ENCODE data around the gene AXIN2.

Gene AXIN2

GRCh38 chr17:65559804-65560627, 1.4 kb downstream of the AXIN2 start:
- Histone ChIP-seq H3K36me3 (ENCODE audit: insufficient read depth) (no peaks in the 10 kb centered on the region), H3K79me2 (ENCODE audit: insufficient read depth, low read depth) (peaks cover 15% of the 10 kb centered on the region; the same call in 1 of the 2 replicates), H3K4me1 (ENCODE audit: low read depth, poor library complexity, severe bottlenecking) (peaks cover 20% of the 10 kb centered on the region), H4K20me1 (ENCODE audit: insufficient read depth) (no peaks in the 10 kb centered on the region), H3K27ac (no peak overlapping the region), H2AFZ (ENCODE audit: low read depth) (peak overlapping the region; percentile 91), H3K4me3 (IDR thresholded peaks at IDR 0.05; ENCODE audit: insufficient read depth, low read depth, low read length) (no peak overlapping the region), H3K4me2 (peak overlapping the region; percentile 92), H3K27me3 (ENCODE audit: insufficient read depth, low read depth) (no peaks in the 10 kb centered on the region), H3K9ac (peak overlapping the region; percentile 90)
- TF ChIP-seq, protein P1, sequence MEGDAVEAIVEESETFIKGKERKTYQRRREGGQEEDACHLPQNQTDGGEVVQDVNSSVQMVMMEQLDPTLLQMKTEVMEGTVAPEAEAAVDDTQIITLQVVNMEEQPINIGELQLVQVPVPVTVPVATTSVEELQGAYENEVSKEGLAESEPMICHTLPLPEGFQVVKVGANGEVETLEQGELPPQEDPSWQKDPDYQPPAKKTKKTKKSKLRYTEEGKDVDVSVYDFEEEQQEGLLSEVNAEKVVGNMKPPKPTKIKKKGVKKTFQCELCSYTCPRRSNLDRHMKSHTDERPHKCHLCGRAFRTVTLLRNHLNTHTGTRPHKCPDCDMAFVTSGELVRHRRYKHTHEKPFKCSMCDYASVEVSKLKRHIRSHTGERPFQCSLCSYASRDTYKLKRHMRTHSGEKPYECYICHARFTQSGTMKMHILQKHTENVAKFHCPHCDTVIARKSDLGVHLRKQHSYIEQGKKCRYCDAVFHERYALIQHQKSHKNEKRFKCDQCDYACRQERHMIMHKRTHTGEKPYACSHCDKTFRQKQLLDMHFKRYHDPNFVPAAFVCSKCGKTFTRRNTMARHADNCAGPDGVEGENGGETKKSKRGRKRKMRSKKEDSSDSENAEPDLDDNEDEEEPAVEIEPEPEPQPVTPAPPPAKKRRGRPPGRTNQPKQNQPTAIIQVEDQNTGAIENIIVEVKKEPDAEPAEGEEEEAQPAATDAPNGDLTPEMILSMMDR (conservative IDR thresholded peaks at IDR 0.05; ENCODE audit: low read depth, low read length), result no peak

- no peaks in the 10 kb centered on the region for H3K27me3 ChIP-seq (ENCODE audit: insufficient read depth, low read depth)
- H2AFZ ChIP-seq (ENCODE audit: low read depth), result peak overlapping the region; percentile 91; the same call in 1 of the 2 replicates
- H3K4me3 ChIP-seq (IDR thresholded peaks at IDR 0.05; ENCODE audit: insufficient read depth, low read depth, low read length), result no peak overlapping the region
- peaks cover 20% of the 10 kb centered on the region for H3K4me1 ChIP-seq (ENCODE audit: low read depth, poor library complexity, severe bottlenecking)
- H3K9ac ChIP-seq, result peak overlapping the region; percentile 57; the same call in 1 of the 2 replicates
- TF ChIP-seq, protein P1 (conservative IDR thresholded peaks at IDR 0.05; ENCODE audit: low read depth, low read length), result no peak
- H3K79me2 ChIP-seq (ENCODE audit: insufficient read depth, low read depth), result peaks cover 15% of the 10 kb centered on the region; the same call in 1 of the 2 replicates
- H3K36me3 ChIP-seq (ENCODE audit: insufficient read depth), result no peaks in the 10 kb centered on the region
- H3K27ac ChIP-seq, result no peak overlapping the region
- no peaks in the 10 kb centered on the region for H4K20me1 ChIP-seq (ENCODE audit: insufficient read depth)
- peak overlapping the region; percentile 92 for H3K4me2 ChIP-seq
Observed at GRCh38 chr17:65559461-65559803, 2.0 kb downstream of the AXIN2 start.

GRCh38 chr17:65558683-65559460, 2.6 kb downstream of the AXIN2 start:
- H3K27me3 ChIP-seq (ENCODE audit: insufficient read depth, low read depth), result no peaks in the 10 kb centered on the region
- H3K4me2 ChIP-seq, result peak overlapping the region; percentile 92
- no peak overlapping the region; the same call in 1 of the 2 replicates for H3K9ac ChIP-seq
- TF ChIP-seq, protein P1 (conservative IDR thresholded peaks at IDR 0.05; ENCODE audit: low read depth, low read length), result no peak
- peaks cover 20% of the 10 kb centered on the region for H3K4me1 ChIP-seq (ENCODE audit: low read depth, poor library complexity, severe bottlenecking)
- peaks cover 15% of the 10 kb centered on the region; the same call in 1 of the 2 replicates for H3K79me2 ChIP-seq (ENCODE audit: insufficient read depth, low read depth)
- no peaks in the 10 kb centered on the region for H4K20me1 ChIP-seq (ENCODE audit: insufficient read depth)
- no peak overlapping the region for H3K4me3 ChIP-seq (IDR thresholded peaks at IDR 0.05; ENCODE audit: insufficient read depth, low read depth, low read length)
- H3K27ac ChIP-seq, result no peak overlapping the region
- no peaks in the 10 kb centered on the region for H3K36me3 ChIP-seq (ENCODE audit: insufficient read depth)
- H2AFZ ChIP-seq (ENCODE audit: low read depth), result no peak overlapping the region

GRCh38 chr17:65558311-65558682, 3.2 kb downstream of the AXIN2 start:
- Histone ChIP-seq H3K4me1 (ENCODE audit: low read depth, poor library complexity, severe bottlenecking) (peaks cover 20% of the 10 kb centered on the region), H3K4me2 (no peak overlapping the region), H3K27ac (no peak overlapping the region), H3K4me3 (IDR thresholded peaks at IDR 0.05; ENCODE audit: insufficient read depth, low read depth, low read length) (no peak overlapping the region), H4K20me1 (ENCODE audit: insufficient read depth) (no peaks in the 10 kb centered on the region), H3K27me3 (ENCODE audit: insufficient read depth, low read depth) (no peaks in the 10 kb centered on the region), H2AFZ (ENCODE audit: low read depth) (no peak overlapping the region), H3K36me3 (ENCODE audit: insufficient read depth) (no peaks in the 10 kb centered on the region), H3K9ac (no peak overlapping the region), H3K79me2 (ENCODE audit: insufficient read depth, low read depth) (peaks cover 15% of the 10 kb centered on the region; the same call in 1 of the 2 replicates)
- TF ChIP-seq, protein P1 (conservative IDR thresholded peaks at IDR 0.05; ENCODE audit: low read depth, low read length), result no peak
